Lung (tissue), 12 donors: ENCODE measurements around the gene BOLA3. TPM values are rescaled to one million over a fixed set of nuclear protein-coding genes. Genes with fewer than 3 reads are reported as not detected.
"Not testable (repeated sequence)": the region's sequence is repeated elsewhere in the genome, so short reads cannot be mapped to it uniquely, and the experiment has no call there.

Experiments used
- ATAC-seq: fragments of 200-7000 bp; cut with Tn5 transposase; one replicate; pipeline ENCODE4 v1.9.1; 2020; ENCODE audit warnings: moderate number of reproducible peaks; ENCODE audit not compliant: insufficient read depth, low FRiP score
- DNase-seq, 3 donors: peaks; one replicate each; pipeline ENCODE4 v3.0.0-alpha.2; 2013 to 2017
- H3K27ac ChIP-seq, 2 donors: one replicate each; pipeline ENCODE4 v1.5.1; 2013; ENCODE audit warnings: mild to moderate bottlenecking in 2 of 2, moderate library complexity in 2 of 2, control low read depth in 1 of 2, inconsistent platforms in 1 of 2, low read depth in 1 of 2, low read length in 1 of 2
- H3K27me3 ChIP-seq, 3 donors: one replicate each; pipeline ENCODE4 v1.5.1; 2013; ENCODE audit warnings: low read length in 2 of 3; ENCODE audit not compliant: control insufficient read depth in 3 of 3, insufficient read depth in 3 of 3
- H3K36me3 ChIP-seq, 4 donors: one replicate each; pipeline ENCODE4 v1.5.1; 2013; ENCODE audit warnings: low read length in 4 of 4, mild to moderate bottlenecking in 1 of 4, moderate library complexity in 1 of 4; ENCODE audit not compliant: control insufficient read depth in 4 of 4, insufficient read depth in 4 of 4
- H3K4me1 ChIP-seq, 5 donors: one replicate each; pipeline ENCODE4 v1.5.1; 2013; ENCODE audit warnings: low read length in 5 of 5, mild to moderate bottlenecking in 2 of 5, moderate library complexity in 1 of 5; ENCODE audit not compliant: control insufficient read depth in 5 of 5, insufficient read depth in 5 of 5
- H3K4me3 ChIP-seq: one replicate; pipeline ENCODE4 v1.5.1; 2013; ENCODE audit warnings: mild to moderate bottlenecking, control low read depth, moderate library complexity
- H3K9ac ChIP-seq, 2 donors: one replicate each; pipeline ENCODE4 v1.5.1; 2013; ENCODE audit warnings: low read length in 2 of 2, control low read depth in 1 of 2; ENCODE audit not compliant: insufficient read depth in 1 of 2
- H3K9me3 ChIP-seq, 4 donors: one replicate each; pipeline ENCODE4 v1.5.1; 2013; ENCODE audit warnings: low read length in 3 of 4, mild to moderate bottlenecking in 1 of 4, moderate library complexity in 1 of 4; ENCODE audit not compliant: control insufficient read depth in 4 of 4, insufficient read depth in 3 of 4
- CTCF ChIP-seq: IDR thresholded peaks from 2 replicates; pipeline ENCODE4 v1.5.1; 2012; ENCODE audit warnings: mild to moderate bottlenecking; ENCODE audit errors: control extremely low read depth, extremely low read depth
- WGBS, 2 donors: extraction: QIAGEN DNeasy Blood & Tissue Kit; methylation state at CpG; one replicate each; pipeline ENCODE4 v1.1.7; 2013; 5-methylcytosine and 5-hydroxymethylcytosine counted together
- polyA plus RNA-seq, 2 donors: library from polyadenylated mRNA; stranded (reverse); fragments of 200-250 nt; gene quantifications; one replicate each; pipeline ENCODE4 v1.2.1, GENCODE V29; 2013
- total RNA-seq, 2 donors: library from RNA; depleted of rRNA in 1 of 2; stranded (reverse); fragments of >200 nt in 1 of 2; gene quantifications; one replicate each; pipeline ENCODE4 v1.2.1, GENCODE V29; 2014 to 2021
- donor health status: control.
- donor health status: control.
- donor health status: Bipolar disorder and iron deficiency.
- donor health status: healthy.
- donor health status: DM: yes; HTN: yes; CAD: no.

Gene BOLA3
- total and polyA plus RNA-seq, 4 donors, result 12.0 to 64.5 (median 39.7) TPM

DNA sequence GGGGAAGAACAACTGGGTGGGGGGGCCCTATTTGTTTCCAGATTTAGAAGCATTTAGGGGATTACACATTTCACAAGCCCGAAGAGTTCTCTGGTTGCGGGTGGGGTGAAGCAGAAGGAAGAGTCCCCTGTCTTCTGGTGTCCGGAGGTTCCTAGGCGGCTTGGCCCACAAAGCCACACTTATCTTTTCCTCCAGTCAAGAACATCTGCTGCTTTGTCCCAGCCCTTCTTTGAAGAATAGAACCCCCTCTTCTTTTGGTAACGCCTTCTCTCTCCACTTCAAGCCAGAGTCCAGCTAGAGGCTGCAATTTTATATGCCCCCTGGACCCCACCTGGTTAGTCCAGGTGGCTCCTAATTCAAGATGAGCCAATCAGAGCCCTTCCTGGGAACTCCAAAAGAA lies 15.8 kb downstream of the BOLA3 start:
- no peak for DNase-seq
- Histone ChIP-seq H3K27me3 (peaks cover 0 to 14% (median 0%) of the 10 kb centered on the region in 3 donors), H3K9me3 (peaks cover 0 to 10% (median 0%) of the 10 kb centered on the region in 4 donors), H3K4me1 (no peaks in the 10 kb centered on the region), H3K36me3 (peaks cover 3 to 10% (median 6%) of the 10 kb centered on the region in 4 donors), H3K4me3 (no peak overlapping the region), H3K27ac (no peak overlapping the region), H3K9ac (no peak overlapping the region)
- no peak for ATAC-seq
- 68 to 81% methylated on average over 5 of the region's 5 CpGs for WGBS, 2 donors
- TF ChIP-seq CTCF, result no peak

GRCh38 chr2:74130211-74130995 lies 17.3 kb downstream of the BOLA3 start:
- no peaks in the 10 kb centered on the region for H3K4me1 ChIP-seq
- H3K4me3 ChIP-seq, result no peak overlapping the region
- H3K27me3 ChIP-seq, result peaks cover 0 to 14% (median 0%) of the 10 kb centered on the region in 3 donors
- ATAC-seq (no peak), DNase-seq (peak in 2 of 3 donors; percentile 22 to 34)
- peaks cover 0 to 10% (median 0%) of the 10 kb centered on the region in 4 donors for H3K9me3 ChIP-seq
- no peak overlapping the region for H3K27ac ChIP-seq
- WGBS, 2 donors, result 43 to 63% methylated on average over 41 of the region's 41 CpGs
- H3K36me3 ChIP-seq, result peaks cover 3 to 10% (median 6%) of the 10 kb centered on the region in 4 donors
- H3K9ac ChIP-seq, result no peak overlapping the region
- no peak for TF ChIP-seq CTCF

DNA sequence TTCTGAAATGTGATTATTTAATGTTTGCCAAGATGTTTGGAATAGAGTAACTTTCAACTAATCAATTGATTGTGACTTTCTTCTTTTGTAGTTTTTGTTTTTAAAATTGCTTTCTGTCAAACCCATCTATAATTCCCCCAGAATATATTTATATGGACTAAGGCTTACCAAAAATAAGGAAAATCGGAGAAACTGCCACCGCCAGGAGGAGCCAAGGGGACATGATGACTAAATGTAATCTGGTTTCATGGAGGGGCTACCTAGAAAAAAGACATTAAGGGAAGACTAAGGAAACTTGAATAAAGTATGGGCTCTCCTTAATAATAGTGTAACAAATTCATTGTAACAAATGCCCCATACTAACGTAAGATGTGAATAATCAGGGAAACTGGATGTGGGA lies 19.5 kb downstream of the BOLA3 start:
- ATAC-seq (no peak), DNase-seq (no peak)
- H3K9me3 ChIP-seq, result peaks cover 0 to 7% (median 0%) of the 10 kb centered on the region in 4 donors
- H3K4me1 ChIP-seq, result no peaks in the 10 kb centered on the region
- H3K27ac ChIP-seq, result no peak overlapping the region
- no peak for TF ChIP-seq CTCF
- H3K36me3 ChIP-seq, result peaks cover 0 to 2% (median 0%) of the 10 kb centered on the region in 4 donors
- H3K9ac ChIP-seq, result no peak overlapping the region
- H3K27me3 ChIP-seq, result peaks cover 0 to 14% (median 0%) of the 10 kb centered on the region in 3 donors
- WGBS, 2 donors, result 81 to 96% methylated on average over 3 of the region's 3 CpGs
- no peak overlapping the region for H3K4me3 ChIP-seq

- not testable (repeated sequence) for H3K4me3 ChIP-seq, ATAC-seq, H3K27ac ChIP-seq, H3K27me3 ChIP-seq, H3K4me1 ChIP-seq, H3K9ac ChIP-seq, H3K36me3 ChIP-seq, DNase-seq
- peaks cover 0 to 11% (median 2%) of the 10 kb centered on the region in 4 donors for H3K9me3 ChIP-seq
- 96 to 98% methylated on average over 7 to 29 of the region's 29 CpGs for WGBS, 2 donors
These were observed 23.8 kb downstream of the BOLA3 start for GRCh38 chr2:74123955-74124354.

DNA sequence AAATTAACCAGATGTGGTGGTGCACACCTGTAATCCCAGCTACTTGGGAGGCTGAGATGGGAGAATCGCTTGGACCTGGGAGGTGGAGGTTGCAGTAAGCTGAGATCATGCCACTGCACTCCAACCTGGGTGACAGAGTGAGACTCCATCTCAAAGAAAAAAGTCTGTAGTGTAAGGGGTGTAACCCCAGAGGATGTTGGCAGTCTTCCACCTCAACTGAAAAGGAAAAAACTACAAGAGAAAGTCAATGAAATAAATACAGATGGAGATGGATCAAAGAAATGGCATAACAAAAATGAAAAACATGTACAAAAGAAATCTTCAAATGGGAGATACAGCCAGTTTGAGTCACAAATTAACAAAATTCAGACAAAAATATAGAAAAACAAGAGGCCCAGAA lies 25.9 kb downstream of the BOLA3 start:
- 100% methylated on average over 1 of the region's 1 CpG for whole genome bisulfite sequencing, 2 donors
- ATAC-seq, H3K4me3 ChIP-seq, H3K27me3 ChIP-seq, H3K4me1 ChIP-seq, H3K9ac ChIP-seq, H3K27ac ChIP-seq, DNase-seq, H3K36me3 ChIP-seq: not testable (repeated sequence)
- peaks cover 0 to 11% (median 2%) of the 10 kb centered on the region in 4 donors for H3K9me3 ChIP-seq
